Muscle layer of colon (tissue), 2 donors: Measurements from ENCODE around the gene AMOTL1.
A peak's percentile ranks its signal among the peaks of the same experiment; 100 is the strongest.

ENCODE experiments used
- H3K27ac ChIP-seq: one replicate; pipeline ENCODE4 v1.7.0; 2013; ENCODE audit warnings: low read depth, mild to moderate bottlenecking, low read length, moderate library complexity
- H3K27me3 ChIP-seq, 2 donors: one replicate each; pipeline ENCODE4 v1.7.0; 2013; ENCODE audit warnings: low read length in 2 of 2, mild to moderate bottlenecking in 2 of 2; ENCODE audit not compliant: insufficient read depth in 2 of 2, control insufficient read depth in 1 of 2
- H3K36me3 ChIP-seq: one replicate; pipeline ENCODE4 v1.7.0; 2013; ENCODE audit warnings: mild to moderate bottlenecking, low read length; ENCODE audit not compliant: insufficient read depth
- H3K4me1 ChIP-seq: one replicate; pipeline ENCODE4 v1.7.0; 2013; ENCODE audit warnings: mild to moderate bottlenecking, low read length; ENCODE audit not compliant: insufficient read depth
- H3K4me3 ChIP-seq, 2 donors: one replicate each; pipeline ENCODE4 v1.7.0; 2013; ENCODE audit warnings: low read length in 2 of 2, low read depth in 1 of 2, mild to moderate bottlenecking in 1 of 2, moderate library complexity in 1 of 2
- H3K9ac ChIP-seq: one replicate; pipeline ENCODE4 v1.7.0; 2013; ENCODE audit warnings: low read length
- H3K9me3 ChIP-seq: one replicate; pipeline ENCODE4 v1.7.0; 2013; ENCODE audit warnings: mild to moderate bottlenecking, low read length
- donor health status: abdominal sarcoma.
- donor health status: Adenocarcinoma of cecum.

Gene AMOTL1

DNA sequence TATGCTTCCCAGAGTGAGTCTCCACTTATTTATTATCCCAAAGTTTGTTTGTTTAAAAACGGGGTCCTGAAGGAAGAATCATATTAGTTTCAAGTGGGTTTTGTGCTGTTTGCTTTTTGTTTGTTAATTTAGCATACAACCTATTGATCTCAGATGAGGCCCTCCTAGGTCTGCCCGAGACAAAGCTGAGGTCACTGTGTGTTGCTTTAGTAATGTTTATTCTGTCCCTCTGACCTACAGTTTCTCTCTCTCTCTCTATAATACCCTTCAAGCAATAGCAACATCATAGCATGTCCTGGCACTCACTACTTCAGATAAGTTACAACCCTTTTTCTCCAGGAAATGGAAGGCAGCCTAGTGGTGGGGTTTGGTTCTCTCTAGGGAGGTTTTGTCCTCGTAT is 63.4 kb downstream of the AMOTL1 start:
- H3K9ac ChIP-seq, result no peak overlapping the region
- no peak overlapping the region for H3K27ac ChIP-seq
- H3K27me3 ChIP-seq, result no peaks in the 10 kb centered on the region
- H3K36me3 ChIP-seq, result peaks cover 51% of the 10 kb centered on the region
- H3K9me3 ChIP-seq, result no peaks in the 10 kb centered on the region
- no peak overlapping the region for H3K4me3 ChIP-seq
- H3K4me1 ChIP-seq, result peaks cover 32% of the 10 kb centered on the region

DNA sequence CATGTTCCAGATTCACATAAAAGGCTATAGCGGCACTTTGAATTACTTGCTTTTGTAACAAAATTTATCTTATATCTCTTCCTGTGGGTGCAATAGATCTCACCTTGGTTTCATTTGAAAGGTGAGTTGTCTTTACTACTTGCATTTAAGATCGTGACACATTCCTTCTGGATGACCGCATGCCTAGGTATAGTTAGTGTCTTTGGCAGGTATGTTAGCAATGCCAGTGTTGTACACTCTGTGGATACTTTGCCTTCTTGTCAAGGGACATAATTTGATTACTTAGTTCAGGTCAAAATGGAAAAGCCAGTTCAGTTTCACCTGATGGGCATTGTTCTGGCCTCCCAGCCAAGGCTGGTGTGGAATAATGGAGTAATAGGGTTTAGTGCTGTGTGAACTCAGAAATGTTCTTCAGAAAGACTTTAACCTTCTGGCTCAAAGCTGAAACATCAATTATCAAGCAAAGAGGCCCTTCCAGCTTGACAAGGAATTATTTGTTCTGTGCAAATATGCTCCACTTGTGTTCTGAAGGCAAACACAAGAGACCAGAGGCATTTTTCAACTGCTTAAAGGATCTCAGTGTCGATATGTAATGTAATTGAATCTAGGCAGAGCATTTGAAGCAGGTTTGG is 64.6 kb downstream of the AMOTL1 start:
- Histone ChIP-seq H3K9ac (no peak overlapping the region), H3K4me1 (peaks cover 43% of the 10 kb centered on the region), H3K36me3 (peaks cover 41% of the 10 kb centered on the region)

GRCh38 chr11:94834911-94835593 is 66.9 kb downstream of the AMOTL1 start:
- H3K4me1 ChIP-seq, result peaks cover 49% of the 10 kb centered on the region
- H3K9me3 ChIP-seq, result no peaks in the 10 kb centered on the region
- no peaks in the 10 kb centered on the region for H3K27me3 ChIP-seq
- no peak overlapping the region for H3K9ac ChIP-seq
- no peak overlapping the region for H3K4me3 ChIP-seq
- H3K27ac ChIP-seq, result peak overlapping the region; percentile 19
- peaks cover 33% of the 10 kb centered on the region for H3K36me3 ChIP-seq

More for the DNA sequence above, 64.6 kb downstream of the AMOTL1 start:
- no peaks in the 10 kb centered on the region for H3K27me3 ChIP-seq
- H3K27ac ChIP-seq, result no peak overlapping the region
- H3K4me3 ChIP-seq, result no peak overlapping the region
- no peaks in the 10 kb centered on the region for H3K9me3 ChIP-seq

- Histone ChIP-seq H3K4me3 (no peak overlapping the region), H3K9me3 (no peaks in the 10 kb centered on the region), H3K36me3 (peaks cover 28% of the 10 kb centered on the region), H3K4me1 (peaks cover 49% of the 10 kb centered on the region), H3K9ac (no peak overlapping the region), H3K27me3 (no peaks in the 10 kb centered on the region), H3K27ac (no peak overlapping the region)
These were observed 67.4 kb downstream of the AMOTL1 start for GRCh38 chr11:94835594-94835927.

GRCh38 chr11:94837317-94837716 is 69.2 kb downstream of the AMOTL1 start:
- peaks cover 48% of the 10 kb centered on the region for H3K4me1 ChIP-seq
- no peak overlapping the region for H3K4me3 ChIP-seq
- no peaks in the 10 kb centered on the region for H3K27me3 ChIP-seq
- no peak overlapping the region for H3K9ac ChIP-seq
- H3K9me3 ChIP-seq, result no peaks in the 10 kb centered on the region
- H3K27ac ChIP-seq, result peak overlapping the region; percentile 27
- H3K36me3 ChIP-seq, result peaks cover 10% of the 10 kb centered on the region

GRCh38 chr11:94838027-94838731 is 70.0 kb downstream of the AMOTL1 start:
- H3K9me3 ChIP-seq, result no peaks in the 10 kb centered on the region
- peaks cover 4% of the 10 kb centered on the region for H3K36me3 ChIP-seq
- no peak overlapping the region for H3K27ac ChIP-seq
- H3K27me3 ChIP-seq, result no peaks in the 10 kb centered on the region
- H3K4me3 ChIP-seq, result no peak overlapping the region
- peaks cover 40% of the 10 kb centered on the region for H3K4me1 ChIP-seq
- no peak overlapping the region for H3K9ac ChIP-seq

GRCh38 chr11:94840209-94840608 is 72.1 kb downstream of the AMOTL1 start:
- no peaks in the 10 kb centered on the region for H3K27me3 ChIP-seq
- no peak overlapping the region for H3K27ac ChIP-seq
- peaks cover 37% of the 10 kb centered on the region for H3K4me1 ChIP-seq
- H3K36me3 ChIP-seq, result peaks cover 4% of the 10 kb centered on the region
- H3K9ac ChIP-seq, result no peak overlapping the region
- H3K4me3 ChIP-seq, result no peak overlapping the region
- no peaks in the 10 kb centered on the region for H3K9me3 ChIP-seq

DNA sequence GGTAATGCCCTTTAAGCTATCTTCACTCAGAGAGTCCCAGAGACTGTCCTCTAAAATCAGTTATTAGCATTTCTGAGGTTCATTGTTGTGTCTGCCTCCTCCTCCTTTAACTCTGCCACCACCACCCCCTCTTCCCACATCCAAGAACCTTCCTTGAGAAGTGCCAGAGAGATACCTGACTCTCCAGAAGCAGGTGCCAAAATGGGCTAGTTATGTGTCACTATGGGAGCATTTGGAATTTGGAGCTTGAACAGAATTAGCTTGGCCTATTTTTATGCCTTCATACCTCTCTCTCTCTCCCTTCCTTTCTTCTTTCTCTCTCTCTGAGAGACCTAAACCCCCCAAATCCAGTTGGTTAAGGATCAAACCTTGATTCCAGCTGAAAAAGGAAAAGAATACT is 75.9 kb downstream of the AMOTL1 start:
- no peak overlapping the region for H3K27ac ChIP-seq
- no peak overlapping the region for H3K9ac ChIP-seq
- H3K4me3 ChIP-seq, result no peak overlapping the region
- H3K27me3 ChIP-seq, result no peaks in the 10 kb centered on the region
- H3K36me3 ChIP-seq, result peaks cover 2% of the 10 kb centered on the region
- peaks cover 20% of the 10 kb centered on the region for H3K4me1 ChIP-seq
- H3K9me3 ChIP-seq, result no peaks in the 10 kb centered on the region

DNA sequence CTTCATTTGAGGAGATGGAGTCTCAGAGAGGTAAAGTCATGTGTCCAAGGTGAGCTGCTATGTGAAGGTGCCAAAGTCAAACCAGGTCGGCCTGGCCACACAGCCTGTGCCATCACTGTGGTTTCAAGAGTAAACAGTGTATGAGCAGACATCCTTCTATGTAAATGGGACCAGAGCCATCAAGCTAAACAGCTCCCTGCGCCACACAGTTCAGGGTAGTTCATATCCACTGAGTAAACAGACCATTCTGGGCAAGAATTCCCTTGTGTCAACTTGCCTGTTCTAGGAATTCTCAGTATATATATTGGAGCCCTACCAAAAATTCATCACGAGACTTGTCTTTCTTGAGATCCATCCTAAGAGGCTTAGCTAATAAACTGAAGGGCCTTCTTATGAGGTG is 77.5 kb downstream of the AMOTL1 start:
- no peak overlapping the region for H3K4me3 ChIP-seq
- H3K9me3 ChIP-seq, result no peaks in the 10 kb centered on the region
- H3K9ac ChIP-seq, result no peak overlapping the region
- peak overlapping the region; percentile 40 for H3K27ac ChIP-seq
- H3K4me1 ChIP-seq, result peaks cover 20% of the 10 kb centered on the region
- H3K36me3 ChIP-seq, result peaks cover 7% of the 10 kb centered on the region
- no peaks in the 10 kb centered on the region for H3K27me3 ChIP-seq

DNA sequence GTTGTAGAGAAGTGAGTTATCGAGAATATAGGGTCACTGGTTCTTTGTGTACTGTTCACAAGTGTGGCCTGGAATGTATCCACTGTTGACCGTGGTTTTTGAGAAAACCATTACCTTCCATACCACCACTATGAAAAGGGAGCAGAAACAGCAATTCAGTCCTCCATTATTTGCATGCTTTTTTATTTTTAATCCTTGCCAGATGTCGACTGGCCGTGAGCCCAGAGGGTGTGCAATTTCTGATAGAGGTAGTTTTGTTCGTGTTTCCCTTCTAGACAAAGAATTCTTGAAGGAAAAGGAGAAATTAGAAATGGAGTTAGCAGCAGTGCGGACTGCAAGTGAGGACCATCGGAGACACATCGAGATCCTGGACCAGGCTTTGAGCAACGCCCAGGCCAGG is 81.7 kb downstream of the AMOTL1 start:
- Histone ChIP-seq H3K27ac (no peak overlapping the region), H3K27me3 (no peaks in the 10 kb centered on the region), H3K4me1 (peaks cover 17% of the 10 kb centered on the region), H3K9me3 (no peaks in the 10 kb centered on the region), H3K9ac (no peak overlapping the region), H3K36me3 (peaks cover 39% of the 10 kb centered on the region), H3K4me3 (no peak overlapping the region)

- no peak overlapping the region for H3K9ac ChIP-seq
- H3K4me1 ChIP-seq, result no peaks in the 10 kb centered on the region
- no peaks in the 10 kb centered on the region for H3K9me3 ChIP-seq
- peaks cover 59% of the 10 kb centered on the region for H3K36me3 ChIP-seq
- H3K27ac ChIP-seq, result no peak overlapping the region
- H3K27me3 ChIP-seq, result no peaks in the 10 kb centered on the region
- H3K4me3 ChIP-seq, result no peak overlapping the region
These were observed 83.9 kb downstream of the AMOTL1 start for GRCh38 chr11:94851864-94852636.
